COLO668 (cell line): ENCODE results near the gene S100A10.

Experiments used
- DNase-seq: peaks from one replicate; lab custom pipeline; 2025; ENCODE audit not compliant: unreplicated experiment; lab: John Stamatoyannopoulos, UW

The S100A10 gene

GRCh38 chr1:151936653-151937052, 57.0 kb downstream of the S100A10 start:
- DNase-seq = no peak

- DNase-seq = no peak
These were observed 57.6 kb downstream of the S100A10 start for GRCh38 chr1:151935894-151936602.

- no peak for DNase-seq
These were observed 58.5 kb downstream of the S100A10 start for GRCh38 chr1:151935154-151935553.

- DNase-seq = peak; percentile 31
These were observed 59.6 kb downstream of the S100A10 start for GRCh38 chr1:151934048-151934493.
